A549 (cell line): ENCODE measurements around the gene CMKLR1. TPM values are rescaled to one million over a fixed set of nuclear protein-coding genes. Genes with fewer than 3 reads are reported as not detected.

Experiments used
- ATAC-seq, 2 experiments: fragments of 200-7000 bp in 1 of 2; fragments of >200 bp in 1 of 2; cut with Nextera tagmentation in 1 of 2; cut with Tn5 transposase in 1 of 2; 3 replicates each; pipeline versions ENCODE4 v1.8.0 to v1.9.1; 2018 to 2020; ENCODE audit warnings: mild to moderate bottlenecking in 1 of 2, moderate library complexity in 1 of 2
- CTCF ChIA-PET: fragments of 300-600 bp; sonication (Branson Sonifier 250); formaldehyde crosslinking; extraction: SDS; loops from one replicate; lab custom pipeline; 2021; ENCODE audit warnings: antibody characterized with exemption, inconsistent platforms; lab: Yijun Ruan, JAX
- POLR2A ChIA-PET: fragments of 350-600 bp; formaldehyde crosslinking; extraction: SDS; loops from one replicate; lab custom pipeline; 2021; ENCODE audit warnings: antibody characterized with exemption, inconsistent platforms; lab: Yijun Ruan, JAX
- DNase-seq, 2 experiments: peaks; one replicate each; pipeline versions ENCODE4 v3.0.0 to v3.0.0-alpha.2; 2011 to 2016; ENCODE audit warnings: low read depth in 1 of 2, low spot score in 1 of 2
- FAIRE-seq: peaks from 2 replicates; lab custom pipeline; 2011; peaks lifted over from hg19 to GRCh38; lab: Jason Lieb, UNC
- H3K27ac ChIP-seq, 2 experiments: fragments of >200 bp; sonication (Bioruptor Twin); formaldehyde crosslinking; 3 replicates each; pipeline ENCODE4 v1.5.1; 2016 to 2017
- H3K4me1 ChIP-seq: fragments of >200 bp; sonication (Bioruptor Twin); formaldehyde crosslinking; 3 replicates; pipeline ENCODE4 v1.6.1; 2016
- H3K4me2 ChIP-seq: fragments of >200 bp; sonication (Bioruptor Twin); formaldehyde crosslinking; 3 replicates; pipeline ENCODE4 v1.6.1; 2016
- H3K4me3 ChIP-seq: fragments of >200 bp; sonication (Bioruptor Twin); formaldehyde crosslinking; 3 replicates; pipeline ENCODE4 v1.5.1; 2016
- H3K9me3 ChIP-seq: fragments of >200 bp; sonication (Bioruptor Twin); formaldehyde crosslinking; 3 replicates; pipeline ENCODE4 v1.6.1; 2016
- CBX8 ChIP-seq: fragments of 200-600 bp; sonication (generic); IDR thresholded peaks from 2 replicates; pipeline ENCODE4 v1.6.1; 2016
- CEBPB ChIP-seq, 2 experiments: fragments of >200 bp in 1 of 2; sonication (Bioruptor Twin) in 1 of 2; formaldehyde crosslinking in 1 of 2; IDR thresholded peaks; 2 replicates each; pipeline ENCODE4 v1.6.1; 2012 to 2016
- CHD4 ChIP-seq: fragments of 200-600 bp; sonication (generic); IDR thresholded peaks from 2 replicates; pipeline ENCODE4 v1.6.1; 2016; ENCODE audit warnings: antibody characterized with exemption, mild to moderate bottlenecking, borderline replicate concordance
- EHMT2 ChIP-seq: fragments of 200-600 bp; sonication (generic); IDR thresholded peaks from 2 replicates; pipeline ENCODE4 v1.6.1; 2016; ENCODE audit warnings: antibody characterized with exemption, low read depth, mild to moderate bottlenecking, moderate library complexity
- ELK1 ChIP-seq: fragments of 150-350 bp; IDR thresholded peaks from 2 replicates; pipeline ENCODE4 v1.6.1; 2014; ENCODE audit warnings: low read depth, mild to moderate bottlenecking, low read length
- FOSL2 ChIP-seq, 2 experiments: fragments of 450-650 bp in 1 of 2; fragments of >200 bp in 1 of 2; sonication (Bioruptor Twin) in 1 of 2; formaldehyde crosslinking; IDR thresholded peaks; 2 replicates each; pipeline versions ENCODE4 v1.5.0 to v1.6.1; 2016 to 2020; ENCODE audit warnings: mild to moderate bottlenecking in 1 of 2, moderate library complexity in 1 of 2
- FOXS1 ChIP-seq: fragments of 250-450 bp; sonication (Bioruptor Pico); IDR thresholded peaks from 2 replicates; pipeline ENCODE4 v1.5.0; 2020; ENCODE audit warnings: mild to moderate bottlenecking, moderate library complexity
- GATA3 ChIP-seq: IDR thresholded peaks from 2 replicates; pipeline ENCODE4 v1.6.1; 2012; ENCODE audit warnings: borderline replicate concordance
- HEYL ChIP-seq: fragments of 250-450 bp; sonication (Bioruptor Pico); IDR thresholded peaks from 2 replicates; pipeline ENCODE4 v1.8.0; 2021; ENCODE audit warnings: mild to moderate bottlenecking, moderate library complexity
- HOXA7 ChIP-seq: fragments of 250-450 bp; sonication (Bioruptor Pico); IDR thresholded peaks from 2 replicates; pipeline ENCODE4 v1.5.0; 2020; ENCODE audit warnings: mild to moderate bottlenecking, moderate library complexity
- JUN ChIP-seq, 2 experiments: fragments of >200 bp; sonication (Bioruptor Twin); formaldehyde crosslinking; IDR thresholded peaks; 2 replicates in 1 of 2; 3 replicates in 1 of 2; pipeline ENCODE4 v1.6.1; 2016 to 2017
- JUNB ChIP-seq: fragments of >200 bp; sonication (Bioruptor Twin); formaldehyde crosslinking; IDR thresholded peaks from 2 replicates; pipeline ENCODE4 v1.6.1; 2016
- KDM5A ChIP-seq: fragments of 200-600 bp; sonication (generic); IDR thresholded peaks from 2 replicates; pipeline ENCODE4 v1.6.1; 2016; ENCODE audit warnings: antibody characterized with exemption, mild to moderate bottlenecking
- MAFK ChIP-seq: fragments of 450-650 bp; IDR thresholded peaks from 2 replicates; pipeline ENCODE4 v1.6.1; 2014; ENCODE audit not compliant: partially characterized antibody
- MAZ ChIP-seq: fragments of 150-350 bp; IDR thresholded peaks from 2 replicates; pipeline ENCODE4 v1.6.1; 2014; ENCODE audit warnings: antibody characterized with exemption, low read depth, low read length, borderline replicate concordance
- MYC ChIP-seq: IDR thresholded peaks from 2 replicates; pipeline ENCODE4 v1.6.1; 2012; ENCODE audit warnings: mild to moderate bottlenecking, inconsistent platforms, low read length, improper control_type of control experiment, borderline replicate concordance
- NR3C1 ChIP-seq: fragments of >200 bp; sonication (Bioruptor Twin); formaldehyde crosslinking; IDR thresholded peaks from 3 replicates; pipeline ENCODE4 v1.6.1; 2017
- PHF8 ChIP-seq: fragments of 200-600 bp; sonication (generic); IDR thresholded peaks from 2 replicates; pipeline ENCODE4 v1.6.1; 2016; ENCODE audit warnings: low read depth, mild to moderate bottlenecking, antibody characterized with exemption, moderate library complexity, borderline replicate concordance
- POLR2AphosphoS2 ChIP-seq: conservative IDR thresholded peaks from 2 replicates; pipeline ENCODE4 v1.6.1; 2012; ENCODE audit warnings: low read length, improper control_type of control experiment, inconsistent platforms
- RARB ChIP-seq: fragments of 250-450 bp; sonication (Bioruptor Pico); IDR thresholded peaks from 2 replicates; pipeline ENCODE4 v1.8.0; 2021; ENCODE audit warnings: mild to moderate bottlenecking, moderate library complexity
- TP53 ChIP-seq: fragments of 250-450 bp; sonication (Bioruptor Pico); IDR thresholded peaks from 2 replicates; pipeline ENCODE4 v1.5.0; 2021; ENCODE audit warnings: mild to moderate bottlenecking, moderate library complexity
- USF2 ChIP-seq: fragments of 450-650 bp; IDR thresholded peaks from 2 replicates; pipeline ENCODE4 v1.6.1; 2014; ENCODE audit warnings: antibody characterized with exemption
- ZFP36 ChIP-seq: fragments of 450-650 bp; IDR thresholded peaks from 2 replicates; pipeline ENCODE4 v1.6.1; 2014; ENCODE audit warnings: borderline replicate concordance; ENCODE audit not compliant: partially characterized antibody
- WGBS: methylation state at CpG from one replicate; pipeline ENCODE4 v1.1.6; 2017; ENCODE audit errors: missing lambda C conversion rate; 5-methylcytosine and 5-hydroxymethylcytosine counted together
- polyA plus RNA-seq, 4 experiments: library from polyadenylated mRNA; depleted of rRNA in 3 of 4; stranded (reverse); fragments of >200 nt; fragmentation: RNase III in 1 of 4; extraction: RNeasy Plus Mini Kit Qiagen cat#74134 plus additional on column Dnase treatment in 1 of 4; gene quantifications; 2 replicates in 3 of 4; 3 replicates in 1 of 4; pipeline ENCODE4 v1.2.3, GENCODE V29; 2011 to 2017

Gene CMKLR1
- polyA plus RNA-seq, 2 of the 4 experiments (the other 2 are of a cell fraction): not detected

- no peak overlapping the region for H3K4me2 ChIP-seq
- no peaks in the 10 kb centered on the region for H3K9me3 ChIP-seq
- ChIA-PET CTCF (interaction anchor here (1.1 to 1.6 kb wide), 3 partner anchors 11 to 320 kb away, joined by 3 read pairs; no protein-coding TSS in a partner anchor), POLR2A (no interaction called here)
- DNase-seq (no peak), ATAC-seq (no peak), FAIRE-seq (no peak)
- no peak overlapping the region for H3K27ac ChIP-seq
- no peak overlapping the region for H3K4me3 ChIP-seq
- TF ChIP-seq POLR2AphosphoS2: no peak
- no peak for TF ChIP-seq CEBPB (IDR thresholded peaks at IDR 0.05)
- TF ChIP-seq TP53 (CRISPR knock-in tag): no peak
- TF ChIP-seq MAZ: no peak
- no peak for TF ChIP-seq KDM5A
- TF ChIP-seq HOXA7 (CRISPR knock-in tag): no peak
- no peak for TF ChIP-seq FOSL2 (IDR thresholded peaks at IDR 0.05)
- TF ChIP-seq FOSL2 (CRISPR knock-in tag; IDR thresholded peaks at IDR 0.05): no peak
- TF ChIP-seq NR3C1: no peak
- no peak for TF ChIP-seq MAFK
- no peak for TF ChIP-seq PHF8
- H3K4me1 ChIP-seq: peaks cover 11% of the 10 kb centered on the region; the same call in 2 of the 3 replicates
- 22% methylated on average over 6 of the region's 6 CpGs for WGBS
Measured at GRCh38 chr12:108297895-108298760, 41.0 kb downstream of the CMKLR1 start.

GRCh38 chr12:108297424-108297823, 41.7 kb downstream of the CMKLR1 start:
- DNase-seq (no peak), ATAC-seq (no peak), FAIRE-seq (no peak)
- no peaks in the 10 kb centered on the region for H3K9me3 ChIP-seq
- no peak overlapping the region for H3K27ac ChIP-seq
- ChIA-PET CTCF (interaction anchor here (1.1 to 1.7 kb wide), 4 partner anchors 10 to 321 kb away, joined by 3 to 4 read pairs (median 3); no protein-coding TSS in a partner anchor), POLR2A (no interaction called here)
- TF ChIP-seq ZFP36 (peak; percentile 34), HEYL (CRISPR knock-in tag) (no peak), MAZ (no peak), POLR2AphosphoS2 (no peak)
- WGBS: 52% methylated on average over 2 of the region's 2 CpGs
- H3K4me2 ChIP-seq: no peak overlapping the region
- H3K4me1 ChIP-seq: peaks cover 4% of the 10 kb centered on the region; the same call in 2 of the 3 replicates
- no peak overlapping the region for H3K4me3 ChIP-seq

GRCh38 chr12:108296945-108297344, 42.2 kb downstream of the CMKLR1 start:
- Histone ChIP-seq H3K4me2 (no peak overlapping the region), H3K4me1 (no peaks in the 10 kb centered on the region), H3K27ac (no peak overlapping the region), H3K4me3 (no peak overlapping the region), H3K9me3 (no peaks in the 10 kb centered on the region)
- ATAC-seq: no peak
- ChIA-PET POLR2A (no interaction called here), CTCF (interaction anchor here (0.6 to 1.7 kb wide), 6 partner anchors 10 to 528 kb away, joined by 3 to 4 read pairs (median 3); no protein-coding TSS in a partner anchor)
- 52% methylated on average over 3 of the region's 3 CpGs for WGBS
- no peak for DNase-seq
- TF ChIP-seq JUN (IDR thresholded peaks at IDR 0.05): no peak
- no peak for TF ChIP-seq MYC
- TF ChIP-seq NR3C1: no peak
- no peak for TF ChIP-seq TP53 (CRISPR knock-in tag)
- TF ChIP-seq FOXS1 (CRISPR knock-in tag): no peak
- TF ChIP-seq EHMT2: no peak
- no peak for TF ChIP-seq USF2
- no peak for TF ChIP-seq GATA3
- no peak for TF ChIP-seq JUNB
- no peak for TF ChIP-seq RARB (CRISPR knock-in tag)
- TF ChIP-seq ELK1: no peak
- TF ChIP-seq CBX8: no peak
- TF ChIP-seq POLR2AphosphoS2: no peak
- no peak for TF ChIP-seq CHD4
- FAIRE-seq: no peak
